ENCODE data around the gene RANBP1.

DNA sequence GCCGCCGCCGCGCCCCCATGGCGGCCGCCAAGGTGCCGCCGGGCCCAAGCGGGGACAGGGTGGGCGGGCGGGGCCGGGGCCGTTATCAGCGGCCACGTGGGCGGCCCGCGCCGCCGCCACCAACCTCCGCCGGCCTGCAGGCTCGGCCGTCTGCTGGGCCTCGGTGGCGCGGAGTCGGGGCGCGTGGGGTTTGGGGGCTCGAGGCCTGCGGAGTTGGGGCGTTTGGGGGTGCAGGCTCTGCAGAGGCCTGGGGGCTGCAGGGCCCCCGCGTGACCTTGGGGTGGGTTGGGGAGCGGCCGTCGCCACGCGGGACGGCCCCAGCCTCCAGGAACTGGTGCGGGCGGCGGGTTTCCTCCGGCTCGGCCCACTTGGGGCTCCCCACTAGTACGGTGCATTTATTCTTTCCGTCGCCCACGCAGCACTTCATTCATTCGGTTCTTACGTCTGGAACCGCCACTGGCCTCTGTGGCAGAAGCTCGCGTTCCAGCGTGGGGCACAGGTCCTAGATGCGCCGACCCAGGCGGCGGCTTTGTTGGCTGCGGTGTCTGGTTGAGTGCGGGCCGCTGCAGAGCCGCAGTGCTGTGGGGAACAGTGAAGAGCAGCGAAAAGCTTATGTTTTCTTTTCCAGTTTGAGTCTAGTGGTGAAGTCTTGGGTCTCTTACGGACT, 1.9 kb downstream of the RANBP1 start:
- TF ChIP-seq CTCF (IDR thresholded peaks at IDR 0.05 in 4 of 5, conservative IDR thresholded peaks at IDR 0.05 in 1 of 5): no peak
- TF ChIP-seq POLR2A (IDR thresholded peaks at IDR 0.05): no peak

Data from gastrocnemius medialis (tissue), 4 donors.